Trophoblast cell (in vitro differentiated cells and primary cell): ENCODE results near the gene PTPRO.

Experiments used
- DNase-seq, 2 donors: peaks; one replicate each; pipeline ENCODE4 v3.0.0-alpha.2; 2016
- H2AFZ ChIP-seq: 2 replicates; pipeline ENCODE4 v1.6.1; 2013; ENCODE audit warnings: low read length, moderate library complexity, mild to moderate bottlenecking; ENCODE audit not compliant: insufficient read depth, poor library complexity
- H2AK5ac ChIP-seq: 2 replicates; pipeline ENCODE4 v1.6.1; 2013; ENCODE audit warnings: mild to moderate bottlenecking, low read length
- H2BK120ac ChIP-seq: 2 replicates; pipeline ENCODE4 v1.6.1; 2013; ENCODE audit warnings: low read length, mild to moderate bottlenecking, moderate library complexity; ENCODE audit not compliant: insufficient read depth, poor library complexity
- H2BK12ac ChIP-seq: 2 replicates; pipeline ENCODE4 v1.6.1; 2013; ENCODE audit warnings: mild to moderate bottlenecking, low read length, moderate library complexity
- H2BK5ac ChIP-seq: 2 replicates; pipeline ENCODE4 v1.6.1; 2013; ENCODE audit warnings: low read length, low read depth, moderate library complexity, mild to moderate bottlenecking; ENCODE audit not compliant: poor library complexity
- H3K14ac ChIP-seq: 2 replicates; pipeline ENCODE4 v1.6.1; 2013; ENCODE audit warnings: mild to moderate bottlenecking, low read length
- H3K18ac ChIP-seq: 2 replicates; pipeline ENCODE4 v1.6.1; 2013; ENCODE audit warnings: mild to moderate bottlenecking, low read length
- H3K23ac ChIP-seq: 2 replicates; pipeline ENCODE4 v1.6.1; 2013; ENCODE audit warnings: low read length
- H3K27ac ChIP-seq: 2 replicates; pipeline ENCODE4 v1.5.1; 2013; ENCODE audit warnings: low read depth, mild to moderate bottlenecking, inconsistent platforms, low read length, moderate library complexity
- H3K27me3 ChIP-seq: 2 replicates; pipeline ENCODE4 v1.6.1; 2013; ENCODE audit warnings: inconsistent platforms, mild to moderate bottlenecking, low read length, moderate library complexity; ENCODE audit not compliant: insufficient read depth
- H3K36me3 ChIP-seq, 2 experiments: 1 replicate in 1 of 2; 2 replicates in 1 of 2; pipeline ENCODE4 v1.6.1; 2013; ENCODE audit warnings: low read length in 2 of 2, mild to moderate bottlenecking in 2 of 2, moderate library complexity in 1 of 2; ENCODE audit not compliant: insufficient read depth in 2 of 2, control insufficient read depth in 1 of 2
- H3K4ac ChIP-seq: 2 replicates; pipeline ENCODE4 v1.6.1; 2013; ENCODE audit warnings: low read depth, mild to moderate bottlenecking, low read length, moderate library complexity
- H3K4me1 ChIP-seq, 2 experiments: 1 replicate in 1 of 2; 2 replicates in 1 of 2; pipeline ENCODE4 v1.6.1; 2013; ENCODE audit warnings: low read length in 2 of 2, mild to moderate bottlenecking in 2 of 2, moderate library complexity in 1 of 2; ENCODE audit not compliant: insufficient read depth in 2 of 2, control insufficient read depth in 1 of 2
- H3K4me2 ChIP-seq: 2 replicates; pipeline ENCODE4 v1.6.1; 2013; ENCODE audit warnings: inconsistent platforms, mild to moderate bottlenecking, low read length, moderate library complexity
- H3K4me3 ChIP-seq: 2 replicates; pipeline ENCODE4 v1.5.1; 2013; ENCODE audit warnings: mild to moderate bottlenecking, low read depth, low read length, inconsistent platforms
- H3K79me1 ChIP-seq: one replicate; pipeline ENCODE4 v1.6.1; 2013; ENCODE audit warnings: low read length
- H3K79me2 ChIP-seq: 2 replicates; pipeline ENCODE4 v1.6.1; 2013; ENCODE audit warnings: low read length, mild to moderate bottlenecking; ENCODE audit not compliant: control insufficient read depth, insufficient read depth, poor library complexity
- H3K9ac ChIP-seq: 2 replicates; pipeline ENCODE4 v1.6.1; 2013; ENCODE audit warnings: mild to moderate bottlenecking, low read length
- H3K9me3 ChIP-seq: 2 replicates; pipeline ENCODE4 v1.6.1; 2013; ENCODE audit warnings: low read depth, mild to moderate bottlenecking, control low read depth, inconsistent platforms, low read length; ENCODE audit not compliant: insufficient read depth
- H4K12ac ChIP-seq: 2 replicates; pipeline ENCODE4 v1.6.1; 2013; ENCODE audit warnings: low read depth, mild to moderate bottlenecking, low read length, moderate library complexity
- H4K8ac ChIP-seq: 2 replicates; pipeline ENCODE4 v1.6.1; 2013; ENCODE audit warnings: low read depth, mild to moderate bottlenecking, low read length, moderate library complexity
- H4K91ac ChIP-seq: one replicate; pipeline ENCODE4 v1.6.1; 2013; ENCODE audit warnings: low read depth, mild to moderate bottlenecking, low read length, moderate library complexity
- WGBS: extraction: QIAGEN DNeasy Blood & Tissue Kit; methylation state at CpG from one replicate; pipeline ENCODE4 v1.1.7; 2013; ENCODE audit warnings: missing lambda C conversion rate; ENCODE audit not compliant: insufficient read length, insufficient coverage; ENCODE audit errors: extremely low coverage; 5-methylcytosine and 5-hydroxymethylcytosine counted together

PTPRO gene

DNA sequence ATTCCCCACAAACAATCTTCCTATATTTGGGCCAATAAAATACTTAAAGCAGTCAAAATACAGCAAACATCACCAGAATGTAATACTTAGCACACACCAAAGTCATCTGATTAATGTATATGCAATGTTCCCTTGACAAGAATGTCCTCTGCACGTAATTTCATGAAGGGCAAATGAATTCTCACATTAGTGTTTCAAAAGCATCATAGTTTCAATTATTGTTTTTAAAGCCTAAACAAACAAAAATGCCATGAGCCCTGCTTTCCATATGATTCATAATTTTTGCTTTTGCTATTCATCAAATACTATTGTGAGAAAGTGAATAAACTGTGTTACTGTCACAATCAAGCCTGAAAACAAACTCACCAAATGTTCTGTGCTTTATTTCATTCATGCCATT, 310.9 kb downstream of the PTPRO start:
- no peaks in the 10 kb centered on the region for H3K9me3 ChIP-seq
- H3K79me2 ChIP-seq, result no peaks in the 10 kb centered on the region
- no peak overlapping the region for H3K9ac ChIP-seq
- H3K79me1 ChIP-seq, result peaks cover 4% of the 10 kb centered on the region
- H3K4ac ChIP-seq, result no peak overlapping the region
- no peak overlapping the region for H2BK5ac ChIP-seq
- WGBS, result no CpG with 5 or more reads among the region's 1 CpG
- H2BK120ac ChIP-seq, result no peak overlapping the region
- no peaks in the 10 kb centered on the region for H3K27me3 ChIP-seq
- no peak overlapping the region for H2BK12ac ChIP-seq
- H4K8ac ChIP-seq, result no peak overlapping the region
- H2AFZ ChIP-seq, result no peak overlapping the region
- H3K4me1 ChIP-seq, result peaks cover 2 to 4% of the 10 kb centered on the region in 2 experiments
- no peak for DNase-seq
- H4K91ac ChIP-seq, result no peak overlapping the region
- H3K4me2 ChIP-seq, result no peak overlapping the region
- H3K4me3 ChIP-seq, result no peak overlapping the region
- no peak overlapping the region for H3K14ac ChIP-seq
- H4K12ac ChIP-seq, result no peak overlapping the region
- H3K23ac ChIP-seq, result no peak overlapping the region
- no peaks in the 10 kb centered on the region for H3K36me3 ChIP-seq
- no peak overlapping the region for H3K18ac ChIP-seq
- H2AK5ac ChIP-seq, result no peak overlapping the region
- no peak overlapping the region for H3K27ac ChIP-seq

- H2BK12ac ChIP-seq, result no peak overlapping the region
- no peak overlapping the region for H2AFZ ChIP-seq
- no peak for DNase-seq
- no peak overlapping the region for H3K4me3 ChIP-seq
- H3K18ac ChIP-seq, result no peak overlapping the region
- H3K27me3 ChIP-seq, result no peaks in the 10 kb centered on the region
- no peak overlapping the region for H3K9ac ChIP-seq
- H3K79me1 ChIP-seq, result peaks cover 2% of the 10 kb centered on the region
- WGBS, result no CpG with 5 or more reads among the region's 4 CpGs
- H4K12ac ChIP-seq, result no peak overlapping the region
- no peak overlapping the region for H2AK5ac ChIP-seq
- H2BK120ac ChIP-seq, result no peak overlapping the region
- H2BK5ac ChIP-seq, result no peak overlapping the region
- H3K4me2 ChIP-seq, result no peak overlapping the region
- no peak overlapping the region for H4K8ac ChIP-seq
- H3K4ac ChIP-seq, result no peak overlapping the region
- no peaks in the 10 kb centered on the region for H3K36me3 ChIP-seq
- H3K27ac ChIP-seq, result no peak overlapping the region
- no peak overlapping the region for H4K91ac ChIP-seq
- no peak overlapping the region for H3K23ac ChIP-seq
- peaks cover 2% of the 10 kb centered on the region in 2 experiments for H3K4me1 ChIP-seq
- no peaks in the 10 kb centered on the region for H3K79me2 ChIP-seq
- no peaks in the 10 kb centered on the region for H3K9me3 ChIP-seq
- H3K14ac ChIP-seq, result no peak overlapping the region
Observed at GRCh38 chr12:15634010-15634683, 311.8 kb downstream of the PTPRO start.

DNA sequence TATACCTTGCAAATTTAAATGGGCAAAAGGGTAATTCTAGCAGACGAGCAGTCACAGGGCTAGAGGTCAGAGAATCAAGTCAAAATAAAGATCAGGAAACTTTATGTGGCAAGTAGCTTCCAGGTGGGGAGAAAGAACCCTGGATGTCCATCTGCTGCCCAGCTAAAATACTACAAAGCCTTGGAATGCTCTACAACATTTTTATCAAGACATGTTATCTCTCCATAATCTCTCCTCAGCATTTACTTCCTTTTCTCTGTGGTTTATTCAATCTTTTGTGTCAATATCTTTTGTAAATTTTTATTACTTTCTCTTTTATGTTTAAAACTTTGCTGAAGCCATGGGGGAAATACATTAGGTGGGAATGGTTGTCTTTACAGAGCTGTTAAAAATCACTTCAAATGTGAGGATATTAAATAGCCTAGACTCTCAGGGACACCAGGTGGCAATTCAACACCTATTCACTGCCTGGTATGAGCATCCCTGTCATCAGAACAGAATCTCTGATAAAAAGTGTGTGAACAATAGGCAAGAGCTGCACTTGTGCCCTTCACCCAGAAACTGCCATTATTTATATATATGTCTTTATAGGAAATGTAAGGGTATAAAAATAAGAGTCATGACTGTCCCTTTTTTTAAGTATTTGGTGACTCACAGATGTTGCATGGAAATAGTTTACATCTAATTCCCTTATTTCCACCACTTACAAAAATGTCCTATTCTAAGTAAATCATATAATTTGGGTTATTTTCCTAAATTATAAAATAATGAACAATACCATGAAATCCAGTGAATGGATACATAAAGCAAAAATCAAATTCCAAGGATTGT, 314.0 kb downstream of the PTPRO start:
- H3K79me1 ChIP-seq, result no peaks in the 10 kb centered on the region
- no peak overlapping the region for H3K14ac ChIP-seq
- no peaks in the 10 kb centered on the region for H3K9me3 ChIP-seq
- WGBS, result no CpG with 5 or more reads among the region's 1 CpG
- no peak overlapping the region for H3K9ac ChIP-seq
- no peak overlapping the region for H3K27ac ChIP-seq
- H3K79me2 ChIP-seq, result no peaks in the 10 kb centered on the region
- H3K27me3 ChIP-seq, result no peaks in the 10 kb centered on the region
- no peak overlapping the region for H4K91ac ChIP-seq
- H2AFZ ChIP-seq, result no peak overlapping the region
- peaks cover 2% of the 10 kb centered on the region in 2 experiments for H3K4me1 ChIP-seq
- H4K8ac ChIP-seq, result no peak overlapping the region
- H2AK5ac ChIP-seq, result no peak overlapping the region
- H2BK12ac ChIP-seq, result no peak overlapping the region
- H2BK120ac ChIP-seq, result no peak overlapping the region
- H4K12ac ChIP-seq, result no peak overlapping the region
- no peak overlapping the region for H2BK5ac ChIP-seq
- H3K36me3 ChIP-seq, result no peaks in the 10 kb centered on the region
- H3K4me3 ChIP-seq, result no peak overlapping the region
- no peak overlapping the region for H3K4ac ChIP-seq
- H3K23ac ChIP-seq, result no peak overlapping the region
- no peak overlapping the region for H3K18ac ChIP-seq
- no peak overlapping the region for H3K4me2 ChIP-seq
- DNase-seq, result no peak

DNA sequence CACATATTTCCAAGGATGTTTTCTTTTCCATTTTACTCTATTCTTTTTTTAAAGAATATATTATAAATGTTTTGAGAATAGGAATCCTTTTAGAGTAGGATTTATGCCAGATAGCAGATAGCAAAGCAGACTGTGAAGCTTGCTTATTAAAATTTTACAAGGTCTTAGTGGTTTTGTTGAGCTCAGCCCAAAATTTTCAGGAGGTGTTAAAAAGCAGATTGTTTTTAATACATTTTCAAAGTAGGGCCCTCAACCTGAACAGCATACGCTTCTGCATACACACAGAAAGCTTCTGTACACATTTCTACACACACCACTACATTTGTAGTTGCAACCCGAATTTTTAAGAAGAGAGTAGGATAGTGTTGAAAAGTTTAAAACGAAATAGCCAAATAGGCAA, 315.9 kb downstream of the PTPRO start:
- Histone ChIP-seq H2BK12ac (no peak overlapping the region), H3K23ac (no peak overlapping the region), H4K12ac (no peak overlapping the region), H3K27me3 (no peaks in the 10 kb centered on the region), H3K4me2 (no peak overlapping the region), H3K79me2 (no peaks in the 10 kb centered on the region), H3K36me3 (no peaks in the 10 kb centered on the region), H3K27ac (no peak overlapping the region), H3K4me3 (no peak overlapping the region), H3K18ac (no peak overlapping the region), H3K14ac (no peak overlapping the region), H3K9ac (no peak overlapping the region), H2AFZ (no peak overlapping the region), H3K4ac (no peak overlapping the region), H2BK120ac (no peak overlapping the region), H3K9me3 (no peaks in the 10 kb centered on the region), H3K4me1 (no peaks in the 10 kb centered on the region), H2BK5ac (no peak overlapping the region), H4K91ac (no peak overlapping the region), H3K79me1 (no peaks in the 10 kb centered on the region), H2AK5ac (no peak overlapping the region), H4K8ac (no peak overlapping the region)
- WGBS, result no CpG with 5 or more reads among the region's 3 CpGs
- DNase-seq, result no peak
